VCaP (cell line): ENCODE data around the gene CDH13.
A peak's percentile ranks its signal among the peaks of the same experiment; 100 is the strongest.

Experiments used
- H3K27ac ChIP-seq: fragments of 450-650 bp; 2 replicates; pipeline ENCODE4 v1.5.1; 2017
- CTCF ChIP-seq: fragments of 450-650 bp; conservative IDR thresholded peaks from 2 replicates; pipeline ENCODE4 v1.5.1; 2017; ENCODE audit warnings: mild to moderate bottlenecking, moderate library complexity

CDH13 gene

GRCh38 chr16:82732461-82732860, 105.7 kb downstream of the CDH13 start:
- H3K27ac ChIP-seq, result no peak overlapping the region
- TF ChIP-seq CTCF, result no peak

- TF ChIP-seq CTCF, result no peak
- no peak overlapping the region for H3K27ac ChIP-seq
Observed at GRCh38 chr16:82735186-82735585, 108.4 kb downstream of the CDH13 start.

DNA sequence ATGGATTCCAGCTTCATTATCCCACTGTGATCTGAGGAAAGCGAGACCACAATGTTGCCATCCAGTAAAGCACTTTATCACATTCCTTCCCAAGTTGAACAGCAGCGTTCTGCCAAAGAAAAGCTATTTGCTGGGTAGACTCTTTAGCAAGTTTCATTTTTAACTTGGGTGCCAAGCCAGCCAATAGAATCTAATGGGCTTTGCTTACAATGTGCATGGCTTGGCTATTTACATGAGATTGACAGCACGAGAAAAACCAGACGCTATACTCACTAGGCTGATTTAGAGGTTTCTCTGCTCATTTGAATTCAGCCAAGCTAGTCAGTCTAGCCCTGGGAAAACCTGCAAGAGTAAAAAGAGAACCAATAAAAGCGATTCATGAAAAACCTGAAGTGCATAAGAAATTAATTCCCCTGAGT, 108.9 kb downstream of the CDH13 start:
- H3K27ac ChIP-seq, result no peak overlapping the region
- no peak for TF ChIP-seq CTCF

GRCh38 chr16:82736224-82736623, 109.5 kb downstream of the CDH13 start:
- no peak for TF ChIP-seq CTCF
- H3K27ac ChIP-seq, result no peak overlapping the region

DNA sequence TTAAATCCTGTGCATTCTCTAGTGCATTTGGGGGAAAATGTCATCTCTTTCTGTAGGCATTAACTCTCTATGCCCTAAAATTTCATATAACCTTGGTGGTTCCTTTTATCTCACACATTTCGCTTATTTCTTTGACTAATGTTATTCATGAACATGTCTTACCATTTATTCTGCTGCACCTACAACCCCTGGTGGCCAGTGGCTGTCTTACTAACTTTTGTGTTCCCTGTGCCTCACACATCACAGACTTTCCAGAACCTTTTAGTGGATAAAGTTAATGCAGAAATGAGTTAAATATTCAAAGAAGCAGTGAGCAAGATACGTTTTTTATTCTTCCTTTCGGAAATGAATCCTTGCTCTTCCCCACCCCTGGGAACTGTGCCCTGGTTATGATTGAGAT, 111.9 kb downstream of the CDH13 start:
- TF ChIP-seq CTCF, result 0 out of 2 replicates have a peak, but pooled peaks have one; percentile 11
- H3K27ac ChIP-seq, result no peak overlapping the region

- TF ChIP-seq CTCF, result no peak
Observed at GRCh38 chr16:82741073-82741615, 114.4 kb downstream of the CDH13 start.

DNA sequence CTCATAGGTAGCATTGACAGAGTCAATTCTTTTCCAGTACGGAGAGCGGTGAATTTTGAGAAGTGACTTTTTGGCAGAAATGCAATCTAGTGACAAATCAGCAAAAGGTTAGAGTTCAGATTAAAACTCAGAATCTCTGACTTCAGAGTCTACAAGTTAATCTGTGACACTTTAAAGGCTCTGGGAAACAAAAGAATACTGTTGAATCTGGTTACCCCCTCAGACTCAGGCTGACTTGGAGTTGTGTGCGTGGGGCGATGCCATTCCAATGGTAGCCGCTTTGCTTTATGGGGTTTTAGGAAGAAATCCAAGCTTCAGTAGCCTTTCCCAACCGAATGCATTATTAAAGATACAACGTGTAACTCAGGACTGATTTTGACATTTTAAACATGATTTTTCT, 118.2 kb downstream of the CDH13 start:
- no peak for TF ChIP-seq CTCF

More at GRCh38 chr16:82741073-82741615, 114.4 kb downstream of the CDH13 start:
- no peak overlapping the region for H3K27ac ChIP-seq

More for the DNA sequence above, 118.2 kb downstream of the CDH13 start:
- H3K27ac ChIP-seq, result no peak overlapping the region
